IMR-90 (cell line): ENCODE measurements around the gene TBC1D30.

ENCODE experiments used
- BHLHE40 ChIP-seq: fragments of 150-350 bp; IDR thresholded peaks from 2 replicates; pipeline ENCODE4 v1.6.1; 2016; ENCODE audit warnings: mild to moderate bottlenecking, low read depth, low read length
- CEBPB ChIP-seq: IDR thresholded peaks from 2 replicates; pipeline ENCODE4 v1.6.1; 2012; ENCODE audit warnings: low read depth, low read length, improper control_type of control experiment
- ELK1 ChIP-seq: fragments of 150-350 bp; IDR thresholded peaks from 2 replicates; pipeline ENCODE4 v1.6.1; 2016; ENCODE audit warnings: low read depth, mild to moderate bottlenecking, low read length, moderate library complexity, borderline replicate concordance
- FOS ChIP-seq: fragments of 150-350 bp; IDR thresholded peaks from 2 replicates; pipeline ENCODE4 v1.6.1; 2016; ENCODE audit warnings: low read depth, low read length
- MAZ ChIP-seq: IDR thresholded peaks from 2 replicates; pipeline ENCODE4 v1.6.1; 2012; ENCODE audit warnings: low read depth, mild to moderate bottlenecking, low read length, improper control_type of control experiment, moderate library complexity, borderline replicate concordance
- MXI1 ChIP-seq: IDR thresholded peaks from 2 replicates; pipeline ENCODE4 v1.6.1; 2012; ENCODE audit warnings: low read depth, mild to moderate bottlenecking, low read length, moderate library complexity, borderline replicate concordance
- POLR2A ChIP-seq: IDR thresholded peaks from 2 replicates; pipeline ENCODE4 v1.6.1; 2012; ENCODE audit warnings: mild to moderate bottlenecking, low read depth, low read length
- RAD21 ChIP-seq: IDR thresholded peaks from 2 replicates; pipeline ENCODE4 v1.6.1; 2012; ENCODE audit warnings: low read length, improper control_type of control experiment
- RCOR1 ChIP-seq: IDR thresholded peaks from 2 replicates; pipeline ENCODE4 v1.6.1; 2012; ENCODE audit warnings: mild to moderate bottlenecking, low read length, improper control_type of control experiment; ENCODE audit not compliant: insufficient replicate concordance
- RFX5 ChIP-seq: IDR thresholded peaks from 2 replicates; pipeline ENCODE4 v1.8.0; 2012; ENCODE audit warnings: low read depth, mild to moderate bottlenecking, low read length, moderate library complexity
- SMC3 ChIP-seq: fragments of 150-350 bp; IDR thresholded peaks from 2 replicates; pipeline ENCODE4 v1.6.1; 2016; ENCODE audit warnings: low read depth, mild to moderate bottlenecking, antibody characterized with exemption, low read length, moderate library complexity
- TF ChIP-seq, protein P1 (sequence below): conservative IDR thresholded peaks from 2 replicates; pipeline ENCODE4 v1.5.1; 2012; ENCODE audit warnings: mild to moderate bottlenecking, low read depth, low read length, improper control_type of control experiment

- TF ChIP-seq, protein P1, sequence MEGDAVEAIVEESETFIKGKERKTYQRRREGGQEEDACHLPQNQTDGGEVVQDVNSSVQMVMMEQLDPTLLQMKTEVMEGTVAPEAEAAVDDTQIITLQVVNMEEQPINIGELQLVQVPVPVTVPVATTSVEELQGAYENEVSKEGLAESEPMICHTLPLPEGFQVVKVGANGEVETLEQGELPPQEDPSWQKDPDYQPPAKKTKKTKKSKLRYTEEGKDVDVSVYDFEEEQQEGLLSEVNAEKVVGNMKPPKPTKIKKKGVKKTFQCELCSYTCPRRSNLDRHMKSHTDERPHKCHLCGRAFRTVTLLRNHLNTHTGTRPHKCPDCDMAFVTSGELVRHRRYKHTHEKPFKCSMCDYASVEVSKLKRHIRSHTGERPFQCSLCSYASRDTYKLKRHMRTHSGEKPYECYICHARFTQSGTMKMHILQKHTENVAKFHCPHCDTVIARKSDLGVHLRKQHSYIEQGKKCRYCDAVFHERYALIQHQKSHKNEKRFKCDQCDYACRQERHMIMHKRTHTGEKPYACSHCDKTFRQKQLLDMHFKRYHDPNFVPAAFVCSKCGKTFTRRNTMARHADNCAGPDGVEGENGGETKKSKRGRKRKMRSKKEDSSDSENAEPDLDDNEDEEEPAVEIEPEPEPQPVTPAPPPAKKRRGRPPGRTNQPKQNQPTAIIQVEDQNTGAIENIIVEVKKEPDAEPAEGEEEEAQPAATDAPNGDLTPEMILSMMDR = peak; percentile 39; the same call in 1 of the 2 replicates
- TF ChIP-seq POLR2A (no peak), BHLHE40 (no peak), MAZ (no peak), FOS (no peak), CEBPB (no peak), RFX5 (no peak), MXI1 (no peak), RCOR1 (no peak), ELK1 (no peak), RAD21 (no peak), SMC3 (no peak)
These were observed 23.1 kb upstream of the TBC1D30 start for GRCh38 chr12:64801381-64801780.
